HG02973 (cell line): ENCODE data around the gene SMG6.

Source experiments
- ATAC-seq: cut with Tn5 transposase; IDR thresholded peaks from one replicate; pipeline ENCODE4 v1.9.1; 2021; ENCODE audit warnings: moderate library complexity; ENCODE audit not compliant: unreplicated experiment

Gene SMG6

DNA sequence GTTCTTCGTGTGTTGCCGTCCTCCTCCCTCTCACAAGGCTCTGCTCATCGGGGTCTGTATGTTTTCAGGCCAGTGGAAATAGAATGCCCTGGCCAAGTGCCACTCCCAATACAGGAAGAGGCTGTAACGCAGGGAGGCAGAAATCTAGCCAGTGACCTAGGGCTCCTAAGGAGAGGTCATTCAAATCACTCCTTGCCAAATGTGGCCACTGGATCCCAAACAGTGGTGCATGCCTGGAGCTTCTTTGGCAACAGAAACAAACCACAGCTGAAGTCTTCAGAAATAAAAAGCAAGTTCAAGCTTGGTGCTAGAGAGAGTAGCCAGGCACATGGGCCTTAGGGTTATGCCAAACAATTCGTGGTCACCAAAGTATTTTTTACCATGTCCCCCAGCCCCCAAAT, 66.1 kb downstream of the SMG6 start:
- no peak for ATAC-seq

DNA sequence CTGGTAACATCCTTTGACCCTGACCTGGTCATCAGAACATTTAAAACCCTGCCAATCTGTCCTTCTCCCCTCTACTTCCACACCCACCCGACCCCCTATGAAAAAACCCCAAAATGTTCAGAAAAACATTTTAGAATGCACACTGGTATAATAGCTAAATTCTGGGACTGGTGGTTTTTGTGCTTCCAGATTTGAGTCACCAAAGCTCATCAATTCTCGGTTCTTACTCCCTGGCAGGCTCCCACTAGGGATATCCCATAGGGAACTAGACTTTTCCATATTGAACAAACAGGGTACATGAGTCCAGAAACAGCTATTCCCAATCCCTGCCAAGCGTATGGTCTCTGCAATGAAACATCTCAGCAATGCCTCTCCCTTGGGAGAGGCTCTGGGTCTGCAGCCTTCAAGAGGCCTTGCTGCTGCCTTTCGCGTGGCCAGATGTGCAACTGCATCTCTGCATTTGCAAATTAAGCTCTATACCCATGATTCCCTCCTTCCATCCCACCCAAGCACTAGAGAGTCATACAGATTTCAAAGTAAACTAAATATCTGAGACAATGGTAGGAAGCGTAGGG, 67.7 kb downstream of the SMG6 start:
- no peak for ATAC-seq

DNA sequence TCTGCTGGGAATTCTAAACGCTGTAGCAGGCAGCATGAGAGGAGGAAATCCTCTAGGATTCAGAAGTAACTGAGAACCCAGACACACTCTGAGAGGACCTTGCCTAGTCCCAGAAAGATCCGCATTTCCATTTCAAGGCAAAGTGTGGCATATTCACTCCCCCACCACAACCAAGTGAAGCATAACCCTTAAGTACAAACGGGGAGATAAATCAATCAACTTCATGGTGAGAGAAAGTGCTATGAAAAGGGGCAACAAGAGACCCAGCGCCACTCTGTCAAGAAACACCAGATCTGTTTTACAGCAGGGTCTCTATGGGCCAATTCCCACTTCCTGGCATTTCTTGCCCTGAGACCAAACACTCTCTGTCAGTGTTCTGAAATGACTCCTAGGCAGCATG, 68.3 kb downstream of the SMG6 start:
- no peak for ATAC-seq

DNA sequence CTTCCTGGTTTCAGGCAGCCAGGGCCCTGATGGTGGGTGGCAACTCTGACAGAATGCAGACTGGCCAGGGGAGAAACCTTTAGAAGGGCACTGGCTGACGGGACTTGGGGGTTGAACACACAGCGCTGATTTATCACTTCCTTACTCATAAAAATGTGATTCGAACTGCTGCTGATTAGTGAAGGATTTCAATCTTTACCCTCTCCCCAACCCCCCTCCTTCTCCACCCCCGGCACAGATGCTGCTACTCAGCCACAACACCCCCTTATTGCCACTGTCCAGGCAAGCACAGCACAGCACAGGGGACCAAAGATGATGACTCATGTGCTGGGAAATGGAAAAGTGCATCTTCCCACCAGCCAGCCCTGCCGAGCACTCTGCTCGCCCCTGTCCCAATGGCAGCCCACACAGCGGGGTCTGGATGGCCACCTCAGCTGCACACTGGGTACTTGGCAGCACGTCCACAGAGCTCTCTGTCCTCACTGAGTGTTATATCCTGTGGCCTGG, 70.1 kb downstream of the SMG6 start:
- no peak for ATAC-seq

DNA sequence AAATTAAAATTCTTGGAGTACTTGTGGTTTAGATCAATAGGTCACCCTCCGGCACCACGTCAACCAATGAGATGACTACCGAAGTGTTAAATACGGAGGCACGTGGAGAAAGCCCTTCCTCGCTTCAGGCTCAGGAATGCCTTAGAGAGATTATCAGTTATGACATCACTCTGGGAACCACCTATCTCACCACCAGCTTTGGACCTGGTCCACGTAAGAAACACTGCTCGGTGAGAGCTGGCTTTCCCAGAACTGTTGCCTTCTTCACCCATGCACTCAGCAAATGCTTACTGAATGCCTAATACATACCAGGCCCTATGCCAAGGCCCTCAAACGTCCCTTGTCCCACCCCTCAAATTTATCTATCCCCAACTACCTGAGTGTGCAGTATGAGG, 71.3 kb downstream of the SMG6 start:
- no peak for ATAC-seq

DNA sequence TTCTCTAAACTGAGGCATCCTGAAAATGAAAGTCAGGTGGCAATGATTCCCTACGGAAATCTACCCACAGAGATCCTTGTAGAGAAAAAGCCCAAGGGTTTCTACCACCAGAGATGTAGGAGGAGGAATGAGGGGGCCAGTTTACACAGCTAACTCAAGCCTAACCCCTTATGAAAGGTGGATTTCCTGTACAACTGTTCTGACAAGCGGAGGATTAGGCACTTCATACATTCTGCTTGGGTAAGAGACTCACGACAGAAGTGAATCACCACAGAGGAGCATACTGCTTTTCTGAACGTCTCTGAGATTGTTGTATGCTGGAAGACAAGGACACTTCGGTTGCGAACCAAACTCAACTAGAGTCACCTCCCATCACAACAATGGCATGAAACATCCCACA, 72.7 kb downstream of the SMG6 start:
- no peak for ATAC-seq

DNA sequence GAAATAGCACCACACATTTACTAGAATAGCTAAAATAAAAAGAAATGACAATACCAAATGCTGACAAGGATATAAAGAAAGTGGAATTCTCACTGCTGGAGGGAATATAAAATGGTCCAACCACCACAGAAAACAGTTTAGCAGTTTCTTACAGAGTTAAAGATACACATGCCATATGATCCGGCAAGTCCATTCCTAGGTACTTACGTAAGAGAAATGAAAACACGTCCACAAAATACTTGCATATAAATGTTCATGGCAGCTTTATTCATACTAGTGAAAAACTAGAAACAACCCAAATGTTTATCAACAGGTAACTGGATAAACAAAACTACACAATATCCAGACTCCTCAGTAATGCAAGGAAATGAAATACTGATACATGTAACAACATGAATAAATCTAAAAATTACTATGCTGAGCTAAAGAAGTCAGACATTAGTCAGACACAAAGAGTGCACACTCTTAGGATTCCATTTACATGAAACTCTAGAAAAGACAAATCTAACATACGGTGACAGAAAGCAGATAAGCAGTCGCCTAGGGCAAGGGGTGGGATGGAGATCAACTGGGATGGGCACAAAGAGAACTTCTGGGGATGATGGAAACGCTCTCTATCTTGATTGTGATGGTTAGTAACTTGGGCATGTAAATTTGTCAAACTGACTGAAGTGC, 76.4 kb downstream of the SMG6 start:
- no peak for ATAC-seq

DNA sequence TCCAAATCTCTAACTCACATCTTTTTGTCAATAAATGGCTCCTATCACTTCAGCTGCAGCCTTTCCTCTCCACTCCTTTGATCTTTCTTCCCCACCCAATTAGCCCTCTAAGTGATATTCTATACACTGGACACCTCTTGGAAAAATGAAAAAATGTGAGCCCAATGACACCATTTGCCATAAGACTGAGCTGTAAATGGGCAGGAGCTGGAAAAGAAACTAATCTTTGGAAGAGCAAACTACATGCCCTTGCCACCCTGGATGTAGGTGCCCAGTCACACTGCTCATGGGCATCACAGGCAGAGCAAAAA, 80.0 kb downstream of the SMG6 start:
- no peak for ATAC-seq

DNA sequence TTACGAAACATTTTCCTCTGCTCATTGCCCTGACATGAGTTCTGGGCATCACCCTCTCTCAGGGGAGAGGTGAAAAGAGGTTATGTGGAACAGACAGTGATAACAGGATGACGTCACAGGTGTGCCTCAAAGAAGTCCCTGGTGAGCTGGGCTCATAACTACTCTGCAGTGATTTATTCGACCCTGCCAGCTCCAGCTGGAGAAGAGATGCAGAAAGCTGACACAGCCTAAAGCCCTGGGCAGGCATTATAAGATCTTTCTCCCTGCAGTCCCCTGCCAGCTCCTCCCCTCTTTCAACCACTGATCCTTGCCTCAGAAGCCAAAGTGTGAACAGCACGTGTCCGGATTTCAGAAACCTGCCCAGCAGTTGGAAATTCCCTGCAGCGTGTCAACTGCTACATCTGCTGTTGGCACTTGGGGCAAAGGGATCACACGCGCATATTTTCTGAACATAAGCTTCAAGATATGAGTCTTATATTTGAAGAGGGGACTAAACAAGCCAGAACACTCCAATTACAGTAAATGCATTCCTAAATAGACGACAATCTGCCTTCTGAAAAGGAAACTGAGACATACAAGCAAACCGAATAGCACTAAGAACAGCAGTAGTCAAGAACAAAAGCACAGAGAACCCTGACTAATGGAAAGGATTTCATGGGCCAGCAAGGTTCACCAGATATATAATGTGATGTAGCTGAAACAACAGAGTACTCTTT, 80.5 kb downstream of the SMG6 start:
- no peak for ATAC-seq

DNA sequence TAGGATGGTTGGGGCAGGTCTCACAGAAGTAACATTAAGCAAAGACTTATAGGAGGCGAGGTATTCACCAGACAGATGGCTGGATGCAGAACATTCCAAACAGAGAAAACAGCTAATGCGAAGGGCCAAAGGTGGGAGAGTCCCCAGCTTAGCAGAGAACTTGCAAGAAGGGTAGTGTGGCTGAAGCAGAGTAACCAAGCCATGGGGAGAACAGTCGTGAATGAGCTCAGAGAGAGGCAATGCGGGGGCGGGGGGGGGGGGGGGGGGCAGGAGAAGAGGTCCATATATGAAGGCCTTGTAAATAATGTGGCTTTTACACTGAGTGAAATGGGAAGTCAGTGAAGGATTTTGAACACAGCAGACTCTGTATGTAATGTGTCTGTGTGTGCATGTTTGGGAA, 81.3 kb downstream of the SMG6 start:
- ATAC-seq: no peak

DNA sequence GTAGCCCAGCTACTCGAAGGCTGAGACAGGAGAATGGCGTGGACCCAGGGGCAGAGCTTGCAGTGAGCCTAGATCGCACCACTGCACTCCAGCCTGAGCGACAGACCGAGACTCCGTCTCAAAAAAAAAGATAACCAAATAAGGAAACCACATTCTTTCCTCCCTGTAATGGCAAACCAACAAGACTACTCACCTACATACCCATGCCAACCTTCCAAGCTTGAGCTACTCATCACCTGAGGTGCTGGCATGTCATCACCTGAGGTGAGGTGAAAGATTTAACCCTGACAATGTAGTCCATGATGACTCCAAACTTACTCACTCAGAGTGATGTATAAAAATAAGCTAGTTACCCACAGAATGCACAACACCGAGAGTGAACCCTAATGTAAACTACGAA, 85.2 kb downstream of the SMG6 start:
- ATAC-seq: no peak

DNA sequence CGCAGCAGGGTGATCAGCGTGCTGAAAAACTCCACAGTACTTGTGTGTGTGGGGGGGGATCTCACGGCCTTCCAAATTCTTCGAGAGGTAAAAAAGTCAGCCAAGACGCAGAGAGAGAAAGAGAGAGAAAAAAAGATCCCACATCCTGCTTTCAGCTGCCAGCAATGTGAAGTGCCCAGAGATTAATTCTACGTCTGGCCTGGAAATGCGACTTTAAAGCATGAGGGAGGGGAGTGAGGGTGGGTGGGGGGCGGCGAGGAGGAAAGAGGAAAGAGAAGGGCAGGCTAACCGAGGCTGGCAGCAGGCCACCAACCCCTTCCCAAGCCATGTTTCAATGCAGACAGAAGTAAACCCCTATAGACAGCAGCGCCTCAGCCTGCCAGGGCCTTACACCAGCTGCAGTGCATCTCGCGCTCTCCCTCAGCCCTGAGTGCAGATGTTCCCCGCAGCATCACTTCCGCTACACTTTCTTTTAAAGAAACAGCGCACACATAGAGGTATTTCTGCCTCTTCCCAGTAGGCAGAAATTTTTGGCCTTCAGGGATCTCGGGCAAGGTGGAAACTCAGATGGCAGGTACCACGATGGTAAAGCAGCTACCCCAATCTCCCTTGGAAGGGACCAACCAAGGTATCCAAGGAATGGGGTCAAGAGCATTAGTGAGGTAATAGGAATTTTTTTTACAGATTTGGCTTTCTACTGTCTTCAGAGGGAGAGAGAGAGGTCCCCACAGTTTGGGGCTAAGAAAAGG, 87.8 kb downstream of the SMG6 start:
- peak; percentile 69 for ATAC-seq

DNA sequence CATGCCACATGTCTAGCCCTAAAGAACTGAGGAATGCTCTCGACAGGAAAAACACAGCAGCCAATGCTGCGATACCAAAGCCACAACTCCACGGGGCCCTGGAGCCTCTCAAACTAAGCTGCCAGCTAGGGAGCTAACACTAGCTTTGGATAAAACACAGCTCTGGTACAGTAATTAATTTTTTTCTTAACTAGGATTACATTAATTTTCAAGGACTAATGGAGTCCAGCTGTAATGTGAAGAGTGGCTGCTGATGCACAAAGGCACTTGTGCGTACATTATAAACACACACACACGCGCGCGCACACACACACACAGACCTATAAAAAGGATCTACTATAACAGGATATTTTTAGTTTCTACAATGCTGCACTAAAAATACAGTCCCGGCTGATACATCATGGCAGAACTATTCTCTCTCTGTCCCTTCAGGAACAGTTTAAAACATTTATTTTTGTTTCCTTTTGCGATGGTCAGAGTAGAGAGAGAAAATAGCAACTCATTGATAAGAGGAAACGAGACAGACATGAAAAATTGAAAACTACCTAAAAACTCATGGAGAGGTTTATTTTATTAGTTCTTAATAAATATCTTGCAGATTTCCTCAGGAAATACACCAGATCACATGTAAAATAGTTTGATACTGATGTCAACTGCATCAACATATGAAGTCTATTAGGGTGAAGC, 88.5 kb downstream of the SMG6 start:
- no peak for ATAC-seq

DNA sequence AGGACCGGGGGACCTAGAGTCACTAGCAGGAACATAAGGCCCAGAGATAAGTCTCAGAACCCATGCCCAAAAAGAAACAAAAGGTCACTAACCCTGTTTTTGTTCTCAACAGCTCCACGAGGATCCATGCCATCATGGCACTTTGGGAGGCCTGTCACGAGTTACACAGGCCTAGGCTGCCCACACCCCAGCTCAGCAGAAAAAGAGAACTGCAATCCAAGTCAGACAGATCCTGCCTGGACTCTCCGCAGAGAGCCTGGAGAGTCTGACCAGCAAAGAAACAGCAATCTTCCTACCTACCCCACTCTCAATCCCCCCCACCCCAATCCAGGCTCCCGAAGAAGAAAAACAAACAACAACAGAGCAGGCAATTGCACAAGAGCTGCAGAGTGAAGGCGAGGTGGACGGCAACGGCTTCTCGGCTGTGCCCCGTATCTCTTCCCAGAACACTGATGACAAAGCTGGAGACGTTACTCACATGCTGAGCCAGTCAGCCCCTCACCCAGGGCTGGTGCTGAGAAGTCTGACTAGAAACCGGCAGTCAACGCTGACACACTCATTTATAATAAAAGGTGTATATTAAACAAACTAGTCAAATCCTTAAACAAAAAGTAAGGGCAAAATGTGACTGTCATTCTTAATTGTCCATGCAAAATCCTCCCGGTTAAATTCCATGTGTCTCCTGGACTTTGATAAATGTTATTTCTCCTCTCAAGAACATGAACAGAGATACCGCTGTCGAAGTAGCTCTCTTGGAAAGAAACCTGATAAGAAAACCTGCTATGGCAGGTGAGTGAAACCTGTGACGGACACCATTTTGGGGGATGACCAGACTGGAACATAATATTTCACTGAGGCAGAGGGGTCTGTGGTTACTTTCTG, 89.3 kb downstream of the SMG6 start:
- no peak for ATAC-seq

DNA sequence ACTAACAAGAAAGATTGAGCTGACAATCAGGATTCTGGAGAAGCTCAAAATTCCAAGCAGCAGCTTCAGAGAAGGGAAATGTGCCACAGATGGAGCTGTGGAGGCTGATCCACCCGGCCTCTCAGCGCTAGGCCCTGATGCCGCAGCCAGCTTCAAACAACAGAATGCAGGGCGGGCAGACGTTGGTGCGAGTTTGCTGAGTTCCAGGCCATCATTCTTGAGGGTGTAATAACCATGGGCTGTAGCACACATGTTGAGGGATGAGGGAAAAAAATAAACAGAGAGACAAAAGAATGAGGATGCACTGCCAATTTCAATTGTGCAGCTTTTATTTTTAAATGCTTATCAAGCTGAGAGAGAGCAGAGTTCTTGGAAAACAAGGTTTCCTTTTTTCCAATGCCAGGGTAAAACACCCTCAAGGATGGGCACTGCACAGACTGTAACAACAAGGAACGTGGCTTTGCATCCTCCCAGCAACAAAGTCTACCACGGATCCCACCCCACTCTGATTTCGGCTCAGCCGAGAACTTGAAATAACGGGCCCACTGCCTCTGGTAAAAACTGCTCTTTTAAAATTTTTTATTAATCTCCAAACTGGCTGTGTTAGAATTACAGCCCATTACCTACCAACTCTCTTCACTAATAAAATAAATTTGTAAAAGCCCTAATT, 90.2 kb downstream of the SMG6 start:
- no peak for ATAC-seq

DNA sequence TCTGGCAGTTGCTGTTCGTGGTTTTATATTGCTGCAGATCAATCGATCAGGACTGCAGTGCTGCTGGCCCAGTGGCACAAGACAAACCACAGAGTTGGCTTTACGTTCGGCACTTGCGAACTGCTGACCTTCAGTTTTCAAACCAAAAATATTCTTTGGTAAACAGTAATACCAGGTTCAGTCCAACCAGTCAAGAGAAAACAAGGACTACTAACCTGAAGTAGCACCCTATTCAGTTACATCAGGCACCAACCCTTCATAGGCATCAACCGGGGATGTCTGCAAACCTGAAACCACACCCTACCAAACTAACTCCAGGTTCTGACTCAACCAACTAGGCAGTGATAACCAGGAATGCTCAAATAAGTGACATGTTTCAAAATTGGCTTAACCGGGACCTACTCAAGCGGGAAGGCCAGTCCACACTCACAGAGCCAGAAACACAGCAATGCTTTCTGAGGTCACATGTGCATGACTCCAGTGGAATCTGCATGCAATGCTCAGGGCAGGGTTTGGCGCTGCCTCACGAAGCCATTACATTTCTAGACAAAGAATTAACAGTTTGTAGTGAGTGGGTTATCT, 91.1 kb downstream of the SMG6 start:
- ATAC-seq: no peak

DNA sequence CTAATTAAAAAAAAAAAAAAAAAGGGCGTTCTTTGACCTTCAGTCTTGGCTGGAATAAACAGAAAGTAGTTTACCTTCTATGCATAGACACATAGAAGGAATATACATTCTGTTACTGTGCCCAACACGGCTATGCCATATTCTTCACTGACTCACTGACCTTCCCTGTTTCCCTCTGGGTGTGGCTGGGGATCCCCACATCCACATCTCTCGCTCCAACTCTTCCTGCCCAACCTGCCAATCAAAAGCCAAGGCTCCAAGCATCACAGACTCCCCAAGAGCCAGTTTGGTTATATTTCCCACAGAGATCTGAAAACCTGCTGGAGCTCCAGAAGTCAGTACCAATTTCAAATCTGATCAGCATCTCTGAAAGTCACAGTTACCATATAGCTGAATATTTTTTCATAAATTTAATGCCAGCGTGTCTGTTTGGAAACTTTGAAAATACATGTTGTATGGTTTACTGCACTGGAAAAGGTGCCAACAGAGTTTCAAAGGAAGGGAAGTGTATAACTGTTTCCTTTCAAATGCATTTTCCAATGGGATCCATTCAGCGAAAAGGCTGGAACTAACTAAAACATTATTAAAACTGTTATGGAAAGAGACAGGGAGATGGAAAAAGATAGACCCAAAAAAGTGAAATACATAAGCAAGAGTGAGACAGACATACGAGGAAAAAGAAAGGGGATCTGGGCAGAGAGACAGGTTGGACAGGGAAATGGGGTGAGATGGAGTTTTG, 91.8 kb downstream of the SMG6 start:
- no peak for ATAC-seq

DNA sequence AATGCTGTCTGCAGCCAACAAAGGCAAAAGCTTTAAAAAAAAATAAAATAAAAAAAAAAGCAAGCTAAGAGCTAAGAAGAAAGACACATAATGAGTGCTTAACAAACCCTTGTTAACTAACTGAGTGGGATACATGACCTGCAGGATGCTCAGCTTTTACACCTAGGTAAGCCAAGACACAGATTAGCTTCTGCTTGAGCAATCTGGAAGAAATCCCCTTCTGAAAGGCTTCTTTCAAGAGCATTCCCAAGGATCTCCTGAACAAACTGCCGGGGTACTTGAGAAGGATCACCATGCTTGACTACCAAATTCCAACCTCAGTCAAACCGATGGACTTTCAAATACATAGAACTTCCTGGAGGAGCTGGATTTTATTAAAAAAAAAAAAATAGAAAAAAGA, 92.9 kb downstream of the SMG6 start:
- ATAC-seq: no peak
